B cell (primary cell): ENCODE data around the gene CLDN6.

Experiments used
- CTCF ChIP-seq: fragments of 200-600 bp; IDR thresholded peaks from one replicate; pipeline ENCODE4 v1.8.0; 2022; ENCODE audit warnings: antibody characterized with exemption, mild to moderate bottlenecking
- EZH2 ChIP-seq: IDR thresholded peaks from 2 replicates; pipeline ENCODE4 v1.6.1; 2012; ENCODE audit warnings: borderline replicate concordance, low read depth, mild to moderate bottlenecking, moderate library complexity, low read length; ENCODE audit not compliant: insufficient read depth, poor library complexity, severe bottlenecking

GRCh38 chr16:2968738-2969544 lies 49.0 kb downstream of the CLDN6 start, which contains the start of gene PAQR4:
- no peak for TF ChIP-seq CTCF
- no peak for TF ChIP-seq EZH2
